Smooth muscle cell of the brain vasculature (primary cell): Measurements from ENCODE around the gene CCDC12.
"Not testable (repeated sequence)": the region's sequence is repeated elsewhere in the genome, so short reads cannot be mapped to it uniquely, and the experiment has no call there.

Experiments
- DNase-seq: peaks from one replicate; pipeline ENCODE4 v3.0.0-alpha.2; 2012; ENCODE audit warnings: low read depth, low spot score

CCDC12 gene

GRCh38 chr3:46981932-46982471, 5.5 kb upstream of the CCDC12 start:
- no peak for DNase-seq

GRCh38 chr3:46979958-46980497, 3.5 kb upstream of the CCDC12 start:
- DNase-seq, result no peak

- DNase-seq, result peak; percentile 46
These were observed 2.7 kb upstream of the CCDC12 start, which contains the start of gene NBEAL2 for GRCh38 chr3:46978985-46979944. Gene NBEAL2, plus strand, starts transcription at chr3:46979666. Its CDS starts 196 bp downstream, at chr3:46979862.

- DNase-seq, result no peak
These were observed 1.8 kb upstream of the CCDC12 start for GRCh38 chr3:46978381-46978780.

- DNase-seq, result no peak
These were observed 1.3 kb upstream of the CCDC12 start for GRCh38 chr3:46977811-46978195.

GRCh38 chr3:46974421-46975171, 1.9 kb downstream of the CCDC12 start:
- no peak for DNase-seq

- DNase-seq, result no peak
These were observed 4.1 kb downstream of the CCDC12 start for GRCh38 chr3:46972396-46972795.

GRCh38 chr3:46971742-46972141, 4.8 kb downstream of the CCDC12 start:
- DNase-seq, result no peak

- DNase-seq, result no peak
These were observed 5.4 kb downstream of the CCDC12 start for GRCh38 chr3:46971151-46971550.

GRCh38 chr3:46970391-46971091, 6.0 kb downstream of the CCDC12 start:
- DNase-seq, result no peak

- no peak for DNase-seq
These were observed 7.6 kb downstream of the CCDC12 start for GRCh38 chr3:46968783-46969428.

GRCh38 chr3:46966811-46967210, 9.7 kb downstream of the CCDC12 start:
- no peak for DNase-seq

- no peak for DNase-seq
These were observed 11.4 kb downstream of the CCDC12 start for GRCh38 chr3:46965151-46965550.

GRCh38 chr3:46964038-46964590, 12.4 kb downstream of the CCDC12 start:
- not testable (repeated sequence) for DNase-seq

- DNase-seq, result no peak
These were observed 13.6 kb downstream of the CCDC12 start for GRCh38 chr3:46962990-46963389.

GRCh38 chr3:46962427-46962826, 14.1 kb downstream of the CCDC12 start:
- no peak for DNase-seq

- DNase-seq, result no peak
These were observed 15.7 kb downstream of the CCDC12 start for GRCh38 chr3:46960835-46961234.

GRCh38 chr3:46960081-46960701, 16.4 kb downstream of the CCDC12 start:
- no peak for DNase-seq

- DNase-seq, result no peak
These were observed 17.4 kb downstream of the CCDC12 start for GRCh38 chr3:46959161-46959511.

- no peak for DNase-seq
These were observed 17.9 kb downstream of the CCDC12 start for GRCh38 chr3:46958467-46959160.
